ENCODE measurements around the gene PRPF38A. TPM values are rescaled to one million over a fixed set of nuclear protein-coding genes. Genes with fewer than 3 reads are reported as not detected.

PRPF38A gene
- total RNA-seq, 1 experiment from 2014 or later: 41.6 TPM

DNA sequence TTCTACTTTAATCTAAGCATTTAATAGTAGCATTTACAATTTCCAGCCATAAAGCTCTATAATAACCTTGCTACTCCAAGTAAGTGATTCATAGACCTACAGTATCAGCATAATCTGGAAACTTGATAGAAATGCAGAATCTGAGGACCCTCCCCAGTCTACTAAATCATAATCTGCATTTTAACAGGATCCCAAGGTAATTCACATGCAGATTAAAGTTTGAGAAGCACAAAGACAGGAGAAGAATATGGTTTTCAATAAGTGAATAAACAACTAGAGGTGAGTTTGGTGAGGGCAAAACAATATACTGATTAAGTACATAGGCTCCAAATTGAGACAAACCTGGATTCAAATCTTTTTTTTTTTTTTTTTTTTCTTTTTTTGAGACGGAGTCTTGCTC is 57.4 kb downstream of the PRPF38A start:
- Histone ChIP-seq H3K36me3 (ENCODE audit: control insufficient read depth, insufficient read depth, low read length) (no peaks in the 10 kb centered on the region; the same call in 1 of the 2 replicates), H3K27ac (ENCODE audit: low read length) (no peak overlapping the region), H3K9me3 (ENCODE audit: control insufficient read depth, insufficient read depth, low read depth, low read length) (no peaks in the 10 kb centered on the region), H3K4me1 (ENCODE audit: control insufficient read depth, insufficient read depth, low read length) (no peaks in the 10 kb centered on the region), H3K4me3 (ENCODE audit: low read depth in 2 of 2, low read length in 2 of 2) (no peak overlapping the region), H3K27me3 (ENCODE audit: control insufficient read depth, insufficient read depth, low read length) (no peaks in the 10 kb centered on the region)
- TF ChIP-seq TCF7L2 (IDR thresholded peaks at IDR 0.05; ENCODE audit: low read depth, low read length) (no peak), SIN3A (IDR thresholded peaks at IDR 0.05; ENCODE audit: borderline replicate concordance, insufficient read depth, low read depth, low read length) (no peak), POLR2AphosphoS5 (IDR thresholded peaks at IDR 0.05; ENCODE audit: low read depth, low read length) (no peak), REST (IDR thresholded peaks at IDR 0.05; ENCODE audit: insufficient read depth in 1 of 2, low read depth in 2 of 2, low read length in 1 of 2) (no peak), CTCF (IDR thresholded peaks at IDR 0.05) (no peak)
- ChIA-PET POLR2A (no interaction called here), CTCF (no interaction called here)
- no TSS peak for BruUV-seq (replicated peaks)
- in situ Hi-C loops (cut with HindIII; ENCODE audit: low pct_unique_long_range_greater_than_20kb, low sequenced_read_pairs) (no loop called here), intact Hi-C loops (cut with micrococcal nuclease; ENCODE audit: unreplicated experiment) (no loop called here)
- DNase-seq (ENCODE audit: low read depth, low spot score) (no peak), ATAC-seq (no peak)

DNA sequence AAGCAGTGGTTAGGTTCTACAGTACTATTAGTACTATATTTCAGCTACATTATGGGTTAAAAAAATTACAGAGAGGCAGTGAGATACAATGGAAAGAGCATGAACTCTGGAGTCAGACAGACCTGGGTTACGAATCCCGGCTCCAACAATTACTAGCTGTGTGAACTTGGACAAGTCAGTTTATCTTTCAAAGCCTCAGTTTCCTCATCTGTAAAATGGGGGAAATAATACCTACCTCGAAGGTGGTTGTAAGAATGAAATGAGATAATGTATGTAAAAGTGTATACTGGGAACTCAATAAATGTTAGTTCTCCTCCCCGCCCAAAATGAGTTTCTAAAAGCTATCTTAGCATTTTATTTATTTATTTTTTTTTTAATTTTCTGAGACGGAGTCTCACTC is 59.5 kb downstream of the PRPF38A start:
- in situ Hi-C loops (cut with HindIII; ENCODE audit: low pct_unique_long_range_greater_than_20kb, low sequenced_read_pairs) (no loop called here), intact Hi-C loops (cut with micrococcal nuclease; ENCODE audit: unreplicated experiment) (no loop called here)
- no TSS peak for BruUV-seq (replicated peaks)

More for the DNA sequence above, 59.5 kb downstream of the PRPF38A start:
- no peaks in the 10 kb centered on the region for H3K4me1 ChIP-seq (ENCODE audit: control insufficient read depth, insufficient read depth, low read length)
- ATAC-seq: no peak
- ChIA-PET CTCF (interaction anchor here (0.5 kb wide), 1 partner anchor 159 kb away, joined by 5 read pairs; no protein-coding TSS in a partner anchor), POLR2A (no interaction called here)
- no peak overlapping the region for H3K27ac ChIP-seq (ENCODE audit: low read length)
- no peak for DNase-seq (ENCODE audit: low read depth, low spot score)
- TF ChIP-seq POLR2AphosphoS5 (IDR thresholded peaks at IDR 0.05; ENCODE audit: low read depth, low read length) (no peak), SIN3A (IDR thresholded peaks at IDR 0.05; ENCODE audit: borderline replicate concordance, insufficient read depth, low read depth, low read length) (no peak), CTCF (IDR thresholded peaks at IDR 0.05) (no peak), REST (IDR thresholded peaks at IDR 0.05; ENCODE audit: insufficient read depth in 1 of 2, low read depth in 2 of 2, low read length in 1 of 2) (no peak)
- no peaks in the 10 kb centered on the region for H3K27me3 ChIP-seq (ENCODE audit: control insufficient read depth, insufficient read depth, low read length)
- H3K4me3 ChIP-seq (ENCODE audit: low read depth in 2 of 2, low read length in 2 of 2): no peak overlapping the region
- no peaks in the 10 kb centered on the region for H3K9me3 ChIP-seq (ENCODE audit: control insufficient read depth, insufficient read depth, low read depth, low read length)
- H3K36me3 ChIP-seq (ENCODE audit: control insufficient read depth, insufficient read depth, low read length): no peaks in the 10 kb centered on the region; the same call in 1 of the 2 replicates
